ENCODE data around the gene CPPED1.

CPPED1 gene

GRCh38 chr16:12646098-12646489 lies 157.6 kb downstream of the CPPED1 start:
- no peak for DNase-seq (ENCODE audit: low spot score)

GRCh38 chr16:12643034-12643455 lies 160.6 kb downstream of the CPPED1 start:
- no peak for DNase-seq (ENCODE audit: low spot score)

GRCh38 chr16:12639044-12639443 lies 164.6 kb downstream of the CPPED1 start:
- peak; percentile 74 for DNase-seq (ENCODE audit: low spot score)

- DNase-seq (ENCODE audit: low spot score): no peak
Observed at GRCh38 chr16:12637002-12637401, 166.7 kb downstream of the CPPED1 start.

- DNase-seq (ENCODE audit: low spot score): no peak
Observed at GRCh38 chr16:12629271-12629670, 174.4 kb downstream of the CPPED1 start.

GRCh38 chr16:12628536-12628935 lies 175.2 kb downstream of the CPPED1 start:
- DNase-seq (ENCODE audit: low spot score): no peak

- DNase-seq (ENCODE audit: low spot score): no peak
Observed at GRCh38 chr16:12627394-12627793, 176.3 kb downstream of the CPPED1 start.

- no peak for DNase-seq (ENCODE audit: low spot score)
Observed at GRCh38 chr16:12626411-12626810, 177.3 kb downstream of the CPPED1 start.

GRCh38 chr16:12625716-12626115 lies 178.0 kb downstream of the CPPED1 start:
- DNase-seq (ENCODE audit: low spot score): no peak

- DNase-seq (ENCODE audit: low spot score): no peak
Observed at GRCh38 chr16:12625068-12625467, 178.6 kb downstream of the CPPED1 start.

GRCh38 chr16:12620150-12620549 lies 183.5 kb downstream of the CPPED1 start:
- DNase-seq (ENCODE audit: low spot score): no peak

GRCh38 chr16:12618515-12618914 lies 185.2 kb downstream of the CPPED1 start:
- no peak for DNase-seq (ENCODE audit: low spot score)

GRCh38 chr16:12617401-12617819 lies 186.3 kb downstream of the CPPED1 start:
- no peak for DNase-seq (ENCODE audit: low spot score)

GRCh38 chr16:12614662-12615278 lies 188.9 kb downstream of the CPPED1 start:
- DNase-seq (ENCODE audit: low spot score): no peak

- no peak for DNase-seq (ENCODE audit: low spot score)
Observed at GRCh38 chr16:12613992-12614661, 189.6 kb downstream of the CPPED1 start.

- DNase-seq (ENCODE audit: low spot score): no peak
Observed at GRCh38 chr16:12613131-12613991, 190.3 kb downstream of the CPPED1 start.

- DNase-seq (ENCODE audit: low spot score): no peak
Observed at GRCh38 chr16:12612598-12613101, 191.0 kb downstream of the CPPED1 start.

- DNase-seq (ENCODE audit: low spot score): no peak
Observed at GRCh38 chr16:12611916-12612597, 191.6 kb downstream of the CPPED1 start.

- no peak for DNase-seq (ENCODE audit: low spot score)
Observed at GRCh38 chr16:12611006-12611477, 192.6 kb downstream of the CPPED1 start.

- DNase-seq (ENCODE audit: low spot score): no peak
Observed at GRCh38 chr16:12609937-12610699, 193.6 kb downstream of the CPPED1 start.

Data from GM03348 (cell line).